C4-2B (cell line): ENCODE data around the gene LBHD2.

ENCODE experiments used
- ZFX ChIP-seq: fragments of 450-650 bp; IDR thresholded peaks from 2 replicates; pipeline ENCODE4 v1.6.1; 2017
- TF ChIP-seq, protein P1 (sequence below): fragments of 450-650 bp; conservative IDR thresholded peaks from 2 replicates; pipeline ENCODE4 v1.5.1; 2017; ENCODE audit warnings: mild to moderate bottlenecking

DNA sequence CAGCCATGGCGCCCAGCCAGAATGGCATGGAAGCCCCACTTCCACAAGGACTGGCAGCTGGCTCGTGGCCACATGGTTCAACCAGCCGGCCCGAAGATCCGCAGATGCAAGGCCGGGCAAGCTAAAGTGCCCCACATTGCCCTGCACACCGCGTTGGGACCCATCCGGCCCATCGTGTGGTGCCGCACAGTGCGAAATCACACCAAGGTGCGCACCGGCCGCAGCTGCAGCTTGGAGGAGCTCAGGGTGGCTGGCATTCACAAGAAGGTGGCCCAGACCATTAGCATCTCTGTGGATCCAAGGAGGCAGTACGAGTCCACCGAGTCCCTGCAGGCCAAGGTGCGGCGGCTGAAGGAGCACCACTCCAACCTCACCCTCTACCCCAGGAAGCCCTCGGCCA is 42.5 kb upstream of the LBHD2 start:
- TF ChIP-seq, protein P1, sequence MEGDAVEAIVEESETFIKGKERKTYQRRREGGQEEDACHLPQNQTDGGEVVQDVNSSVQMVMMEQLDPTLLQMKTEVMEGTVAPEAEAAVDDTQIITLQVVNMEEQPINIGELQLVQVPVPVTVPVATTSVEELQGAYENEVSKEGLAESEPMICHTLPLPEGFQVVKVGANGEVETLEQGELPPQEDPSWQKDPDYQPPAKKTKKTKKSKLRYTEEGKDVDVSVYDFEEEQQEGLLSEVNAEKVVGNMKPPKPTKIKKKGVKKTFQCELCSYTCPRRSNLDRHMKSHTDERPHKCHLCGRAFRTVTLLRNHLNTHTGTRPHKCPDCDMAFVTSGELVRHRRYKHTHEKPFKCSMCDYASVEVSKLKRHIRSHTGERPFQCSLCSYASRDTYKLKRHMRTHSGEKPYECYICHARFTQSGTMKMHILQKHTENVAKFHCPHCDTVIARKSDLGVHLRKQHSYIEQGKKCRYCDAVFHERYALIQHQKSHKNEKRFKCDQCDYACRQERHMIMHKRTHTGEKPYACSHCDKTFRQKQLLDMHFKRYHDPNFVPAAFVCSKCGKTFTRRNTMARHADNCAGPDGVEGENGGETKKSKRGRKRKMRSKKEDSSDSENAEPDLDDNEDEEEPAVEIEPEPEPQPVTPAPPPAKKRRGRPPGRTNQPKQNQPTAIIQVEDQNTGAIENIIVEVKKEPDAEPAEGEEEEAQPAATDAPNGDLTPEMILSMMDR, result no peak
- no peak for TF ChIP-seq ZFX
